HepG2 (cell line): ENCODE measurements around the gene STAT5A. TPM values are rescaled to one million over a fixed set of nuclear protein-coding genes. Genes with fewer than 3 reads are reported as not detected.
A peak's percentile ranks its signal among the peaks of the same experiment; 100 is the strongest.

ENCODE experiments used
- DNMT1 ChIP-seq: sonication (generic); formaldehyde crosslinking; IDR thresholded peaks from 2 replicates; pipeline ENCODE4 v1.5.1; 2020; ENCODE audit warnings: mild to moderate bottlenecking, missing genetic modification reagents
- PHF20 ChIP-seq: sonication (generic); formaldehyde crosslinking; IDR thresholded peaks from 2 replicates; pipeline ENCODE4 v1.5.0; 2020; ENCODE audit warnings: mild to moderate bottlenecking, missing genetic modification reagents
- RBM22 ChIP-seq: fragments of 200-400 bp; formaldehyde crosslinking; optimal IDR thresholded peaks from 2 replicates; pipeline ENCODE3; 2017; ENCODE audit warnings: mild to moderate bottlenecking, low read length, moderate library complexity
- SOX13 ChIP-seq, 3 experiments: fragments of 450-650 bp in 1 of 3; sonication (generic) in 1 of 3; formaldehyde crosslinking in 1 of 3; IDR thresholded peaks in 2 of 3; conservative IDR thresholded peaks in 1 of 3; 2 replicates each; pipeline versions ENCODE4 v1.5.0 to v1.6.1; 2016 to 2020; ENCODE audit warnings: antibody characterized with exemption in 1 of 3, mild to moderate bottlenecking in 1 of 3, missing compliant biosample characterization in 1 of 3, missing genetic modification reagents in 1 of 3, moderate library complexity in 1 of 3
- TEAD2 ChIP-seq: sonication (generic); formaldehyde crosslinking; IDR thresholded peaks from 2 replicates; pipeline ENCODE4 v1.9.0; 2021; ENCODE audit warnings: missing genetic modification reagents
- ZBTB20 ChIP-seq: sonication (generic); formaldehyde crosslinking; IDR thresholded peaks from 2 replicates; pipeline ENCODE4 v1.8.1; 2023; ENCODE audit warnings: missing genetic modification reagents, low read depth, mild to moderate bottlenecking, borderline replicate concordance
- ZMYM3 ChIP-seq: sonication (generic); formaldehyde crosslinking; IDR thresholded peaks from 2 replicates; pipeline ENCODE4 v1.5.1; 2020; ENCODE audit warnings: mild to moderate bottlenecking, missing genetic modification reagents
- ZNF274 ChIP-seq: sonication (generic); formaldehyde crosslinking; IDR thresholded peaks from 2 replicates; pipeline ENCODE4 v1.5.1; 2020; ENCODE audit warnings: mild to moderate bottlenecking, missing genetic modification reagents
- ZNF317 ChIP-seq: sonication (generic); formaldehyde crosslinking; IDR thresholded peaks from 2 replicates; pipeline ENCODE4 v1.5.0; 2020; ENCODE audit warnings: mild to moderate bottlenecking, missing genetic modification reagents
- polyA plus RNA-seq, 8 experiments: library from polyadenylated mRNA; depleted of rRNA in 3 of 8; stranded (reverse) in 7 of 8; unstranded in 1 of 8; fragments of >200 nt; fragmentation: Illumina TruSeq in 4 of 8; extraction: Trizol in 4 of 8; gene quantifications; 2 replicates each; pipeline versions ENCODE4 v1.2.1 to v1.2.3, GENCODE V29; 2011 to 2016; ENCODE audit warnings: low read depth in 4 of 8, missing spikeins in 1 of 8, mixed read lengths in 1 of 8; ENCODE audit not compliant: insufficient read depth in 1 of 8
- total RNA-seq, 5 experiments: library from RNA; depleted of rRNA; stranded (reverse); fragments of >200 nt; fragmentation: Illumina TruSeq; extraction: Trizol; gene quantifications; 2 replicates each; pipeline ENCODE4 v1.2.3, GENCODE V29; 2016; ENCODE audit warnings: low read depth in 1 of 5
- TF ChIP-seq, protein P1 (sequence below): sonication (generic); formaldehyde crosslinking; IDR thresholded peaks from 2 replicates; pipeline ENCODE4 v1.4.0; 2020; ENCODE audit warnings: missing genetic modification reagents
- TF ChIP-seq, protein P2 (sequence below): sonication (generic); formaldehyde crosslinking; IDR thresholded peaks from 2 replicates; pipeline ENCODE4 v1.5.0; 2020; ENCODE audit warnings: mild to moderate bottlenecking, missing genetic modification reagents, borderline replicate concordance
- TF ChIP-seq, protein P3 (sequence below): sonication (generic); formaldehyde crosslinking; conservative IDR thresholded peaks from 2 replicates; pipeline ENCODE4 v1.5.0; 2020; ENCODE audit warnings: missing genetic modification reagents
- TF ChIP-seq, protein P4 (sequence below): sonication (generic); formaldehyde crosslinking; IDR thresholded peaks from 2 replicates; pipeline ENCODE4 v1.4.0; 2020; ENCODE audit warnings: missing genetic modification reagents, borderline replicate concordance
- TF ChIP-seq, protein P5 (sequence below): sonication (generic); formaldehyde crosslinking; IDR thresholded peaks from 2 replicates; pipeline ENCODE4 v1.9.0; 2021; ENCODE audit warnings: missing genetic modification reagents, borderline replicate concordance

STAT5A gene
- total and polyA plus RNA-seq, 2 of the 13 experiments (the other 11 are each of a cell fraction or from before 2014, with no cell fraction given) = 1.4 to 4.1 TPM

DNA sequence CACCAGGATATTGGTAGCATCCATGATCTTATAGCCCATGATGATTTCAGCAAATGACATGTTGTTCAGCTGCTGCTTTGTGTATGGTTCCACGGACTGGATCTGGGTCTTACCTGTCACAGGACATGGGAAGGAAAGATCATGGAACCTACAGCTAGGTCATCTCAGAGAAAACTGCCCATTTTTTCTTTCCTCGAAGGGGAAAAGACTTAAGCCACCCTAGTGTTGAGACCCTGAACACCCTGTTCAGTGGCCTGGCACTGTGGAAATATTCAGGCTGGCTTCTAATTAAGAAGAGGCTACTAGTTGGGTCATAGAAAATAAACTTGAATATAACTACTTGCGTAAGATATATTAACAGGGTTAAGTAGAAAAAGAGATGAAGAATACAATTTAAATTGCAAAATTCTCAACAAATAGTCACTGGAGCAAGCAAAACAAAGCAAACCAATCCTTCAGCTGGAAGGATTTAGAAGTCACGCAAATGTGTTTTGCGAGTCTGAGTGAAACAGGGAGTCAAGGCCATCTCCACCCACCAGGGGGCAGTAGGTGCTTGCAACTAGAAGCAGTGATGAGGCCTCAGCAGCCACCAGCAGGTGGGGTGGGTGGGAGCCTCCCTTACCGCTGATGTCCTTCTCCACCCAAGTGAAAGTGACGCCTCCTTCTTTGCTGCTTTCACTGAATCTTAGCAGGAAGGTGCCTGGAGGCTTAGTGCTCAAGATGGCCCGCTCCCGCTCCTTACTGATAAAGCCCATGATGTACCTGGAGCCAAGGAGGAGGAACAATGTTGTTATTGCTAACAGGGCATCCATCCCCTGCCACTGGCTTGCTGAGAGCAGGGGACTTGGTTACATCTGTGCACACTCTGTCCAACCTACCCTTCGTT is 34.3 kb downstream of the STAT5A start (continued):
- TF ChIP-seq, protein P1, sequence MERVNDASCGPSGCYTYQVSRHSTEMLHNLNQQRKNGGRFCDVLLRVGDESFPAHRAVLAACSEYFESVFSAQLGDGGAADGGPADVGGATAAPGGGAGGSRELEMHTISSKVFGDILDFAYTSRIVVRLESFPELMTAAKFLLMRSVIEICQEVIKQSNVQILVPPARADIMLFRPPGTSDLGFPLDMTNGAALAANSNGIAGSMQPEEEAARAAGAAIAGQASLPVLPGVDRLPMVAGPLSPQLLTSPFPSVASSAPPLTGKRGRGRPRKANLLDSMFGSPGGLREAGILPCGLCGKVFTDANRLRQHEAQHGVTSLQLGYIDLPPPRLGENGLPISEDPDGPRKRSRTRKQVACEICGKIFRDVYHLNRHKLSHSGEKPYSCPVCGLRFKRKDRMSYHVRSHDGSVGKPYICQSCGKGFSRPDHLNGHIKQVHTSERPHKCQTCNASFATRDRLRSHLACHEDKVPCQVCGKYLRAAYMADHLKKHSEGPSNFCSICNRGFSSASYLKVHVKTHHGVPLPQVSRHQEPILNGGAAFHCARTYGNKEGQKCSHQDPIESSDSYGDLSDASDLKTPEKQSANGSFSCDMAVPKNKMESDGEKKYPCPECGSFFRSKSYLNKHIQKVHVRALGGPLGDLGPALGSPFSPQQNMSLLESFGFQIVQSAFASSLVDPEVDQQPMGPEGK (CRISPR knock-in tag) = peak; percentile 56; the same call in 1 of the 2 replicates
- TF ChIP-seq ZNF274 (peak; percentile 31; the same call in 1 of the 2 replicates), PHF20 (CRISPR knock-in tag) (no peak), ZNF317 (no peak), SOX13 (IDR thresholded peaks at IDR 0.05) (no peak), SOX13 (CRISPR knock-in tag; conservative IDR thresholded peaks at IDR 0.05 in 1 of 2, IDR thresholded peaks at IDR 0.05 in 1 of 2) (no peak; a peak in 1 of 4 replicates), TEAD2 (CRISPR knock-in tag) (no peak), ZBTB20 (CRISPR knock-in tag) (no peak), ZMYM3 (CRISPR knock-in tag) (no peak), DNMT1 (CRISPR knock-in tag) (no peak), RBM22 (peak; percentile 62)
- TF ChIP-seq, protein P2, sequence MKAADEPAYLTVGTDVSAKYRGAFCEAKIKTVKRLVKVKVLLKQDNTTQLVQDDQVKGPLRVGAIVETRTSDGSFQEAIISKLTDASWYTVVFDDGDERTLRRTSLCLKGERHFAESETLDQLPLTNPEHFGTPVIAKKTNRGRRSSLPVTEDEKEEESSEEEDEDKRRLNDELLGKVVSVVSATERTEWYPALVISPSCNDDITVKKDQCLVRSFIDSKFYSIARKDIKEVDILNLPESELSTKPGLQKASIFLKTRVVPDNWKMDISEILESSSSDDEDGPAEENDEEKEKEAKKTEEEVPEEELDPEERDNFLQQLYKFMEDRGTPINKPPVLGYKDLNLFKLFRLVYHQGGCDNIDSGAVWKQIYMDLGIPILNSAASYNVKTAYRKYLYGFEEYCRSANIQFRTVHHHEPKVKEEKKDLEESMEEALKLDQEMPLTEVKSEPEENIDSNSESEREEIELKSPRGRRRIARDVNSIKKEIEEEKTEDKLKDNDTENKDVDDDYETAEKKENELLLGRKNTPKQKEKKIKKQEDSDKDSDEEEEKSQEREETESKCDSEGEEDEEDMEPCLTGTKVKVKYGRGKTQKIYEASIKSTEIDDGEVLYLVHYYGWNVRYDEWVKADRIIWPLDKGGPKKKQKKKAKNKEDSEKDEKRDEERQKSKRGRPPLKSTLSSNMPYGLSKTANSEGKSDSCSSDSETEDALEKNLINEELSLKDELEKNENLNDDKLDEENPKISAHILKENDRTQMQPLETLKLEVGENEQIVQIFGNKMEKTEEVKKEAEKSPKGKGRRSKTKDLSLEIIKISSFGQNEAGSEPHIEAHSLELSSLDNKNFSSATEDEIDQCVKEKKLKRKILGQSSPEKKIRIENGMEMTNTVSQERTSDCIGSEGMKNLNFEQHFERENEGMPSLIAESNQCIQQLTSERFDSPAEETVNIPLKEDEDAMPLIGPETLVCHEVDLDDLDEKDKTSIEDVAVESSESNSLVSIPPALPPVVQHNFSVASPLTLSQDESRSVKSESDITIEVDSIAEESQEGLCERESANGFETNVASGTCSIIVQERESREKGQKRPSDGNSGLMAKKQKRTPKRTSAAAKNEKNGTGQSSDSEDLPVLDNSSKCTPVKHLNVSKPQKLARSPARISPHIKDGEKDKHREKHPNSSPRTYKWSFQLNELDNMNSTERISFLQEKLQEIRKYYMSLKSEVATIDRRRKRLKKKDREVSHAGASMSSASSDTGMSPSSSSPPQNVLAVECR (CRISPR knock-in tag) = peak; percentile 25; the same call in 1 of the 2 replicates
- TF ChIP-seq, protein P3, sequence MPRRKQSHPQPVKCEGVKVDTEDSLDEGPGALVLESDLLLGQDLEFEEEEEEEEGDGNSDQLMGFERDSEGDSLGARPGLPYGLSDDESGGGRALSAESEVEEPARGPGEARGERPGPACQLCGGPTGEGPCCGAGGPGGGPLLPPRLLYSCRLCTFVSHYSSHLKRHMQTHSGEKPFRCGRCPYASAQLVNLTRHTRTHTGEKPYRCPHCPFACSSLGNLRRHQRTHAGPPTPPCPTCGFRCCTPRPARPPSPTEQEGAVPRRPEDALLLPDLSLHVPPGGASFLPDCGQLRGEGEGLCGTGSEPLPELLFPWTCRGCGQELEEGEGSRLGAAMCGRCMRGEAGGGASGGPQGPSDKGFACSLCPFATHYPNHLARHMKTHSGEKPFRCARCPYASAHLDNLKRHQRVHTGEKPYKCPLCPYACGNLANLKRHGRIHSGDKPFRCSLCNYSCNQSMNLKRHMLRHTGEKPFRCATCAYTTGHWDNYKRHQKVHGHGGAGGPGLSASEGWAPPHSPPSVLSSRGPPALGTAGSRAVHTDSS (CRISPR knock-in tag) = no peak
- TF ChIP-seq, protein P4, sequence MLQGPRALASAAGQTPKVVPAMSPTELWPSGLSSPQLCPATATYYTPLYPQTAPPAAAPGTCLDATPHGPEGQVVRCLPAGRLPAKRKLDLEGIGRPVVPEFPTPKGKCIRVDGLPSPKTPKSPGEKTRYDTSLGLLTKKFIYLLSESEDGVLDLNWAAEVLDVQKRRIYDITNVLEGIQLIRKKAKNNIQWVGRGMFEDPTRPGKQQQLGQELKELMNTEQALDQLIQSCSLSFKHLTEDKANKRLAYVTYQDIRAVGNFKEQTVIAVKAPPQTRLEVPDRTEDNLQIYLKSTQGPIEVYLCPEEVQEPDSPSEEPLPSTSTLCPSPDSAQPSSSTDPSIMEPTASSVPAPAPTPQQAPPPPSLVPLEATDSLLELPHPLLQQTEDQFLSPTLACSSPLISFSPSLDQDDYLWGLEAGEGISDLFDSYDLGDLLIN (CRISPR knock-in tag) = no peak
- TF ChIP-seq, protein P5, sequence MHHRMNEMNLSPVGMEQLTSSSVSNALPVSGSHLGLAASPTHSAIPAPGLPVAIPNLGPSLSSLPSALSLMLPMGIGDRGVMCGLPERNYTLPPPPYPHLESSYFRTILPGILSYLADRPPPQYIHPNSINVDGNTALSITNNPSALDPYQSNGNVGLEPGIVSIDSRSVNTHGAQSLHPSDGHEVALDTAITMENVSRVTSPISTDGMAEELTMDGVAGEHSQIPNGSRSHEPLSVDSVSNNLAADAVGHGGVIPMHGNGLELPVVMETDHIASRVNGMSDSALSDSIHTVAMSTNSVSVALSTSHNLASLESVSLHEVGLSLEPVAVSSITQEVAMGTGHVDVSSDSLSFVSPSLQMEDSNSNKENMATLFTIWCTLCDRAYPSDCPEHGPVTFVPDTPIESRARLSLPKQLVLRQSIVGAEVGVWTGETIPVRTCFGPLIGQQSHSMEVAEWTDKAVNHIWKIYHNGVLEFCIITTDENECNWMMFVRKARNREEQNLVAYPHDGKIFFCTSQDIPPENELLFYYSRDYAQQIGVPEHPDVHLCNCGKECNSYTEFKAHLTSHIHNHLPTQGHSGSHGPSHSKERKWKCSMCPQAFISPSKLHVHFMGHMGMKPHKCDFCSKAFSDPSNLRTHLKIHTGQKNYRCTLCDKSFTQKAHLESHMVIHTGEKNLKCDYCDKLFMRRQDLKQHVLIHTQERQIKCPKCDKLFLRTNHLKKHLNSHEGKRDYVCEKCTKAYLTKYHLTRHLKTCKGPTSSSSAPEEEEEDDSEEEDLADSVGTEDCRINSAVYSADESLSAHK (CRISPR knock-in tag) = no peak
